ENCODE measurements around the gene FBXL16. TPM values are rescaled to one million over a fixed set of nuclear protein-coding genes. Genes with fewer than 3 reads are reported as not detected.

The FBXL16 gene
- total and polyA plus RNA-seq, 2 of the 13 experiments (the other 11 are each of a cell fraction or from before 2014, with no cell fraction given) = 0.22 to 2.0 TPM

GRCh38 chr16:667780-668518, 37.7 kb downstream of the FBXL16 start, which contains the start of gene RHOT2 (continued):
- TF ChIP-seq ZNF30 (CRISPR knock-in tag; IDR thresholded peaks at IDR 0.05) = no peak
- peak; percentile 68; the same call in 1 of the 2 replicates for TF ChIP-seq PRMT3 (CRISPR knock-in tag; IDR thresholded peaks at IDR 0.05; ENCODE audit: borderline replicate concordance, low read depth)
- peak; percentile 82; the same call in 1 of the 2 replicates for TF ChIP-seq ZNF746 (CRISPR knock-in tag; IDR thresholded peaks at IDR 0.05)
- peak; percentile 40; the same call in 1 of the 2 replicates for TF ChIP-seq RARA (CRISPR knock-in tag; IDR thresholded peaks at IDR 0.05)
- peak; percentile 45; the same call in 1 of the 2 replicates for TF ChIP-seq DR1 (CRISPR knock-in tag; IDR thresholded peaks at IDR 0.05)
- TF ChIP-seq KDM5A (IDR thresholded peaks at IDR 0.05; ENCODE audit: borderline replicate concordance, low read length) = peak; percentile 79
- TF ChIP-seq, protein P1, sequence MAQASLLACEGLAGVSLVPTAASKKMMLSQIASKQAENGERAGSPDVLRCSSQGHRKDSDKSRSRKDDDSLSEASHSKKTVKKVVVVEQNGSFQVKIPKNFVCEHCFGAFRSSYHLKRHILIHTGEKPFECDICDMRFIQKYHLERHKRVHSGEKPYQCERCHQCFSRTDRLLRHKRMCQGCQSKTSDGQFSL (CRISPR knock-in tag; IDR thresholded peaks at IDR 0.05) = peak; percentile 59; the same call in 1 of the 2 replicates
- TF ChIP-seq MXI1 (IDR thresholded peaks at IDR 0.05; ENCODE audit: borderline replicate concordance, low read depth, low read length) = peak; percentile 87; the same call in 1 of the 3 replicates
- TF ChIP-seq YY1 (IDR thresholded peaks at IDR 0.05; ENCODE audit: insufficient read depth, insufficient replicate concordance, low read depth, low read length) = peak; percentile 95
- TF ChIP-seq, protein P2, sequence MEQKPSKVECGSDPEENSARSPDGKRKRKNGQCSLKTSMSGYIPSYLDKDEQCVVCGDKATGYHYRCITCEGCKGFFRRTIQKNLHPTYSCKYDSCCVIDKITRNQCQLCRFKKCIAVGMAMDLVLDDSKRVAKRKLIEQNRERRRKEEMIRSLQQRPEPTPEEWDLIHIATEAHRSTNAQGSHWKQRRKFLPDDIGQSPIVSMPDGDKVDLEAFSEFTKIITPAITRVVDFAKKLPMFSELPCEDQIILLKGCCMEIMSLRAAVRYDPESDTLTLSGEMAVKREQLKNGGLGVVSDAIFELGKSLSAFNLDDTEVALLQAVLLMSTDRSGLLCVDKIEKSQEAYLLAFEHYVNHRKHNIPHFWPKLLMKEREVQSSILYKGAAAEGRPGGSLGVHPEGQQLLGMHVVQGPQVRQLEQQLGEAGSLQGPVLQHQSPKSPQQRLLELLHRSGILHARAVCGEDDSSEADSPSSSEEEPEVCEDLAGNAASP (CRISPR knock-in tag; IDR thresholded peaks at IDR 0.05; ENCODE audit: borderline replicate concordance) = 0 out of 2 replicates have a peak, but pooled peaks have one; percentile 25
- TF ChIP-seq ZBTB38 (CRISPR knock-in tag; IDR thresholded peaks at IDR 0.05) = peak; percentile 92
- TF ChIP-seq BRF2 (CRISPR knock-in tag; IDR thresholded peaks at IDR 0.05) = peak; percentile 83; the same call in 1 of the 2 replicates
- TF ChIP-seq FOXA1 (IDR thresholded peaks at IDR 0.05) = no peak
- TF ChIP-seq FOXA1 (CRISPR knock-in tag; IDR thresholded peaks at IDR 0.05) = no peak
- TF ChIP-seq TBX2 (CRISPR knock-in tag; IDR thresholded peaks at IDR 0.05; ENCODE audit: borderline replicate concordance) = peak; percentile 21; the same call in 1 of the 2 replicates
- TF ChIP-seq ZNF567 (CRISPR knock-in tag; IDR thresholded peaks at IDR 0.05; ENCODE audit: borderline replicate concordance) = peak; percentile 81; the same call in 1 of the 2 replicates
- no peak for TF ChIP-seq SUZ12 (IDR thresholded peaks at IDR 0.05; ENCODE audit: low read depth, low read length)
- TF ChIP-seq THAP7 (CRISPR knock-in tag; IDR thresholded peaks at IDR 0.05) = peak; percentile 75; the same call in 1 of the 2 replicates
- no peak for TF ChIP-seq IRF1 (CRISPR knock-in tag; IDR thresholded peaks at IDR 0.05; ENCODE audit: low read depth)
- 0 out of 2 replicates have a peak, but pooled peaks have one; percentile 11 for TF ChIP-seq BHLHE40 (IDR thresholded peaks at IDR 0.05; ENCODE audit: low read length)
- peak; percentile 38; the same call in 1 of the 2 replicates for TF ChIP-seq ZNF281 (CRISPR knock-in tag; IDR thresholded peaks at IDR 0.05; ENCODE audit: borderline replicate concordance)
- no peak for TF ChIP-seq MZF1 (CRISPR knock-in tag; IDR thresholded peaks at IDR 0.05; ENCODE audit: borderline replicate concordance)
